ENCODE results near the gene SRSF6.

- TF ChIP-seq CTCF (IDR thresholded peaks at IDR 0.05 in 2 of 3, conservative IDR thresholded peaks at IDR 0.05 in 1 of 3; ENCODE audit: borderline replicate concordance in 1 of 3, insufficient read depth in 1 of 3, low read depth in 2 of 3, low read length in 2 of 3) = no peak
- TF ChIP-seq ELF1 (IDR thresholded peaks at IDR 0.05; ENCODE audit: borderline replicate concordance, low read depth) = no peak
- TF ChIP-seq, protein P1, sequence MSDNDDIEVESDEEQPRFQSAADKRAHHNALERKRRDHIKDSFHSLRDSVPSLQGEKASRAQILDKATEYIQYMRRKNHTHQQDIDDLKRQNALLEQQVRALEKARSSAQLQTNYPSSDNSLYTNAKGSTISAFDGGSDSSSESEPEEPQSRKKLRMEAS (IDR thresholded peaks at IDR 0.05) = no peak
- no peak for TF ChIP-seq POLR2A (IDR thresholded peaks at IDR 0.05; ENCODE audit: borderline replicate concordance, extremely low read depth, insufficient read depth, insufficient read length)
- no peak for TF ChIP-seq EZH2 (IDR thresholded peaks at IDR 0.05)
- TF ChIP-seq YY1 (IDR thresholded peaks at IDR 0.05; ENCODE audit: extremely low read depth, insufficient replicate concordance, low read depth, low read length) = no peak
- TF ChIP-seq EZH2phosphoT487 (IDR thresholded peaks at IDR 0.05; ENCODE audit: borderline replicate concordance) = no peak
- TF ChIP-seq JUND (IDR thresholded peaks at IDR 0.05) = no peak
- no peak for TF ChIP-seq CEBPB (IDR thresholded peaks at IDR 0.05; ENCODE audit: low read depth)
Observed at GRCh38 chr20:43473381-43473704, 15.6 kb downstream of the SRSF6 start.

Measured in HCT116 (cell line).